ENCODE results near the gene MZB1.

The MZB1 gene

GRCh38 chr5:139389701-139390638, at the start of gene MZB1:
Gene MZB1 (minus strand): TSS chr5:139389913. CDS start chr5:139389856, 57 bp downstream.
- no peak for TF ChIP-seq CTCF (IDR thresholded peaks at IDR 0.05; ENCODE audit: insufficient read depth, missing control alignments)
- FAIRE-seq (no peak), DNase-seq (ENCODE audit: insufficient read length, low spot score) (peak; percentile 13)

GRCh38 chr5:139439013-139439903, 49.5 kb upstream of the MZB1 start, which contains the start of gene DNAJC18:
Gene DNAJC18 (minus strand): TSS chr5:139439525. CDS start chr5:139439445, 80 bp downstream.
- no peak for FAIRE-seq
- no peak for TF ChIP-seq CTCF (IDR thresholded peaks at IDR 0.05; ENCODE audit: insufficient read depth, missing control alignments)

GRCh38 chr5:139438707-139439012, 48.9 kb upstream of the MZB1 start:
- FAIRE-seq, result no peak
- no peak for DNase-seq (ENCODE audit: insufficient read length, low spot score)
- no peak for TF ChIP-seq CTCF (IDR thresholded peaks at IDR 0.05; ENCODE audit: insufficient read depth, missing control alignments)

More at GRCh38 chr5:139439013-139439903, 49.5 kb upstream of the MZB1 start, which contains the start of gene DNAJC18:
- peak; percentile 96 for DNase-seq (ENCODE audit: insufficient read length, low spot score)

GRCh38 chr5:139435676-139436075, 46.0 kb upstream of the MZB1 start:
- DNase-seq (ENCODE audit: insufficient read length, low spot score) (no peak), FAIRE-seq (no peak)
- TF ChIP-seq CTCF (IDR thresholded peaks at IDR 0.05; ENCODE audit: insufficient read depth, missing control alignments), result no peak

- DNase-seq (ENCODE audit: insufficient read length, low spot score) (no peak), FAIRE-seq (no peak)
- no peak for TF ChIP-seq CTCF (IDR thresholded peaks at IDR 0.05; ENCODE audit: insufficient read depth, missing control alignments)
Observed at GRCh38 chr5:139431706-139432105, 42.0 kb upstream of the MZB1 start.

- DNase-seq (ENCODE audit: insufficient read length, low spot score) (no peak), FAIRE-seq (no peak)
- TF ChIP-seq CTCF (IDR thresholded peaks at IDR 0.05; ENCODE audit: insufficient read depth, missing control alignments), result no peak
Observed at GRCh38 chr5:139430015-139430414, 40.3 kb upstream of the MZB1 start.

All from D721Med (cell line).